GM12864 (cell line): ENCODE measurements around the gene MTARC2.
A peak's percentile ranks its signal among the peaks of the same experiment; 100 is the strongest.

ENCODE experiments used
- DNase-seq: peaks from one replicate; pipeline ENCODE4 v3.0.0-alpha.2; 2011; ENCODE audit warnings: low read depth
- H3K4me3 ChIP-seq: 2 replicates; pipeline ENCODE4 v1.5.1; 2011; ENCODE audit warnings: mild to moderate bottlenecking, low read depth, low read length, control low read depth
- CTCF ChIP-seq: IDR thresholded peaks from 2 replicates; pipeline ENCODE4 v1.5.1; 2011; ENCODE audit warnings: low read depth, mild to moderate bottlenecking, moderate library complexity, low read length, control low read depth, inconsistent platforms; ENCODE audit errors: missing control alignments

MTARC2 gene

DNA sequence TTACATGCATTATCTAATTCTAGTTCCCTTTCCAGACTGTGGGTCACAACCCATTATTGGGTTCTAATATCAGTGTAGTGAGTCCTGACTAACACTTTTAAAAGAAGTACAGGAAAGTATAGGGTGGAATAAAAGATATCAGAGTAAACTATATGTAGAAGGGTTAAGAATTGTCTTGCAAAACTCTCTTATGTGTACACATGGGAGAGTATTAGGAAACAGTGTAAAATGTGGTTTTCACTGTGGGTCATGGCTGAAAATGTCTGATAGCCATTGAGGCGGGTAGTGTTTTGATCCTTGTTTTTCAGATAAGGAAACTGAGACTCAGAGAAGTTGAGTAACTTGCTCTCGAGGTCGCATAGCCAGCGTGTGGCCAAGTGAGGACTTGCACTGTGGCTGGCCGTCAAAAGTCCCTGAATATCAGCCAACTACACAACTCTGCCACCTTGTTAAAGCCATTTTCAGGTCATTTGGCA is 20.0 kb downstream of the MTARC2 start:
- TF ChIP-seq CTCF: no peak
- DNase-seq: no peak
- H3K4me3 ChIP-seq: no peak overlapping the region

DNA sequence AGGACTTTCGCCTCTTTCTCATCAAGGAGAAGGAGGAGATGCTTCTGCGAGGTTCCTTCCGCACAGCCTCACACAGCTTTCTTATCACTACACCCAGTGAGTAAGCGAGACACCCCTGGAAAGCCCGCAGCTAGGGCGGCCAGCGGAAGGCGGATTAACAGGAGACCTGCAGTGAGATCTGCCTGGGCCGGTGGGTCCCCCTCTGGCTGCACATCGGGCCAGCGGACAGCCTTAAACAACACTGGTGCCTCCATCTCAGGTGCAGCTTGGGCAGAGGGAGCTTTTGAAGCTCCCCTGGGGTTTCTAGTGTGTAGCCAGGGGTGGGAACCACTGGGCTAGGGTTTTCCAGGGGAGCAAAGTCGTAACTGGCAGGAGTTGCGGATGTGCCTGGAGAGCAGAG is 21.1 kb downstream of the MTARC2 start:
- peak overlapping the region; percentile 12; the same call in 1 of the 2 replicates for H3K4me3 ChIP-seq
- no peak for DNase-seq
- TF ChIP-seq CTCF: no peak

- H3K4me3 ChIP-seq: peak overlapping the region; percentile 38
- TF ChIP-seq CTCF: no peak
- DNase-seq: peak; percentile 67
These were observed 22.3 kb downstream of the MTARC2 start for GRCh38 chr1:220770245-220770913.

GRCh38 chr1:220772846-220773245 is 24.7 kb downstream of the MTARC2 start:
- no peak for DNase-seq
- no peak overlapping the region for H3K4me3 ChIP-seq
- TF ChIP-seq CTCF: no peak

- DNase-seq: no peak
- no peak overlapping the region for H3K4me3 ChIP-seq
- TF ChIP-seq CTCF: peak; percentile 76
These were observed 27.2 kb downstream of the MTARC2 start for GRCh38 chr1:220775240-220775853.

GRCh38 chr1:220776254-220776653 is 28.1 kb downstream of the MTARC2 start:
- no peak for TF ChIP-seq CTCF
- H3K4me3 ChIP-seq: no peak overlapping the region
- no peak for DNase-seq
